OCI-LY3 (cell line): Measurements from ENCODE around the gene LRP5.

Experiments used
- H2AFZ ChIP-seq: fragments of 200-600, 300-600 bp; shearing (Covaris generic); 2 replicates; pipeline ENCODE4 v1.6.0; 2014; ENCODE audit warnings: antibody characterized with exemption, low read depth, low read length
- H3K27ac ChIP-seq: fragments of 200-600, 300-600 bp; sonication (generic); 2 replicates; pipeline ENCODE4 v1.5.1; 2014; ENCODE audit warnings: mild to moderate bottlenecking, low read length, moderate library complexity, mixed read lengths
- H3K27me3 ChIP-seq: fragments of 200-600, 300-600 bp; sonication (generic); 2 replicates; pipeline ENCODE4 v1.6.1; 2014; ENCODE audit warnings: low read depth, low read length, mixed read lengths
- H3K36me3 ChIP-seq: fragments of 200-600, 300-600 bp; sonication (generic); replicated peaks from 2 replicates; pipeline ENCODE3; 2014; ENCODE audit warnings: low read depth, low read length, mixed read lengths
- H3K4me1 ChIP-seq: fragments of 300-600, 200-600 bp; sonication (generic); 2 replicates; pipeline ENCODE4 v1.6.1; 2014; ENCODE audit warnings: low read length, mixed read lengths
- H3K4me2 ChIP-seq: fragments of 200-600, 300-600 bp; sonication (generic); 2 replicates; pipeline ENCODE4 v1.6.1; 2014; ENCODE audit warnings: low read length, mixed read lengths
- H3K4me3 ChIP-seq: fragments of 300-600, 200-600 bp; sonication (generic); 2 replicates; pipeline ENCODE4 v1.5.1; 2014; ENCODE audit warnings: antibody characterized with exemption, mild to moderate bottlenecking, low read length, moderate library complexity
- H3K79me2 ChIP-seq: fragments of 300-600, 200-600 bp; shearing (Covaris generic); 2 replicates; pipeline ENCODE4 v1.6.1; 2014; ENCODE audit warnings: mild to moderate bottlenecking, low read length, mixed read lengths
- H3K9ac ChIP-seq: fragments of 300-600, 200-600 bp; shearing (Covaris generic); 2 replicates; pipeline ENCODE4 v1.6.0; 2014; ENCODE audit warnings: mild to moderate bottlenecking, low read length, moderate library complexity
- H3K9me3 ChIP-seq: fragments of 200-600, 300-600 bp; shearing (Covaris generic); 2 replicates; pipeline ENCODE4 v1.6.1; 2014; ENCODE audit warnings: low read length, mixed read lengths; ENCODE audit not compliant: insufficient read depth
- H4K20me1 ChIP-seq: fragments of 200-600, 300-600 bp; sonication (generic); 2 replicates; pipeline ENCODE4 v1.6.1; 2016; ENCODE audit warnings: low read length, mixed read lengths; ENCODE audit not compliant: insufficient read depth
- CTCF ChIP-seq: fragments of 200-600, 300-600 bp; sonication (generic); IDR thresholded peaks from 2 replicates; pipeline ENCODE4 v1.5.1; 2014; ENCODE audit warnings: antibody characterized with exemption, low read length, low read depth
- EZH2phosphoT487 ChIP-seq: fragments of 200-600 bp; shearing (Covaris generic); IDR thresholded peaks from 2 replicates; pipeline ENCODE4 v1.6.1; 2018; ENCODE audit warnings: antibody characterized with exemption, mixed run types, low read depth

The LRP5 gene

GRCh38 chr11:68468217-68468828 is 155.9 kb downstream of the LRP5 start:
- no peaks in the 10 kb centered on the region for H3K9me3 ChIP-seq
- H3K4me2 ChIP-seq: peak overlapping the region; percentile 7; the same call in 1 of the 2 replicates
- no peak for TF ChIP-seq EZH2phosphoT487
- TF ChIP-seq CTCF: no peak
- peaks cover 97% of the 10 kb centered on the region for H4K20me1 ChIP-seq
- peaks cover 40% of the 10 kb centered on the region for H3K36me3 ChIP-seq
- H3K27ac ChIP-seq: no peak overlapping the region
- H3K4me3 ChIP-seq: no peak overlapping the region
- H2AFZ ChIP-seq: no peak overlapping the region
- H3K27me3 ChIP-seq: no peaks in the 10 kb centered on the region
- H3K4me1 ChIP-seq: peaks cover 12% of the 10 kb centered on the region
- no peak overlapping the region for H3K9ac ChIP-seq
- peaks cover 100% of the 10 kb centered on the region for H3K79me2 ChIP-seq

- H3K36me3 ChIP-seq: peaks cover 48% of the 10 kb centered on the region
- no peak overlapping the region for H3K27ac ChIP-seq
- H3K4me3 ChIP-seq: no peak overlapping the region
- peaks cover 97% of the 10 kb centered on the region for H4K20me1 ChIP-seq
- peaks cover 12% of the 10 kb centered on the region for H3K4me1 ChIP-seq
- no peaks in the 10 kb centered on the region for H3K27me3 ChIP-seq
- no peak overlapping the region for H3K9ac ChIP-seq
- TF ChIP-seq EZH2phosphoT487 (no peak), CTCF (no peak)
- no peak overlapping the region for H2AFZ ChIP-seq
- no peaks in the 10 kb centered on the region for H3K9me3 ChIP-seq
- H3K79me2 ChIP-seq: peaks cover 100% of the 10 kb centered on the region
- no peak overlapping the region for H3K4me2 ChIP-seq
Measured at GRCh38 chr11:68469122-68469521, 156.7 kb downstream of the LRP5 start.

- no peak overlapping the region for H3K9ac ChIP-seq
- H3K4me3 ChIP-seq: no peak overlapping the region
- no peak overlapping the region for H3K27ac ChIP-seq
- no peak for TF ChIP-seq CTCF
- TF ChIP-seq EZH2phosphoT487: no peak
- no peaks in the 10 kb centered on the region for H3K9me3 ChIP-seq
- H4K20me1 ChIP-seq: peaks cover 95% of the 10 kb centered on the region
- peaks cover 52% of the 10 kb centered on the region for H3K36me3 ChIP-seq
- no peak overlapping the region for H3K4me2 ChIP-seq
- peaks cover 100% of the 10 kb centered on the region for H3K79me2 ChIP-seq
- no peak overlapping the region for H2AFZ ChIP-seq
- no peaks in the 10 kb centered on the region for H3K27me3 ChIP-seq
- H3K4me1 ChIP-seq: peaks cover 12% of the 10 kb centered on the region
Measured at GRCh38 chr11:68469642-68470041, 157.3 kb downstream of the LRP5 start.

GRCh38 chr11:68470304-68470811 is 158.0 kb downstream of the LRP5 start:
- Histone ChIP-seq H3K79me2 (peaks cover 99% of the 10 kb centered on the region), H3K4me3 (no peak overlapping the region), H3K27ac (no peak overlapping the region), H3K36me3 (peaks cover 52% of the 10 kb centered on the region), H3K4me2 (no peak overlapping the region), H4K20me1 (peaks cover 88% of the 10 kb centered on the region), H3K27me3 (no peaks in the 10 kb centered on the region), H3K9me3 (no peaks in the 10 kb centered on the region), H3K4me1 (peaks cover 12% of the 10 kb centered on the region), H3K9ac (no peak overlapping the region), H2AFZ (no peak overlapping the region)
- no peak for TF ChIP-seq CTCF
- TF ChIP-seq EZH2phosphoT487: no peak
